Tibial nerve (tissue), 4 donors: ENCODE data around the gene COA8. TPM values are rescaled to one million over a fixed set of nuclear protein-coding genes. Genes with fewer than 3 reads are reported as not detected.

ENCODE experiments used
- DNase-seq, 2 donors: peaks; one replicate each; pipeline ENCODE4 v3.0.0-alpha.2; 2019; ENCODE audit warnings: low spot score in 2 of 2
- H3K27ac ChIP-seq, 4 donors: fragments of 200-600 bp; sonication (generic) in 3 of 4; one replicate each; pipeline ENCODE4 v1.5.1; 2017 to 2019; ENCODE audit warnings: mild to moderate bottlenecking in 1 of 4
- H3K27me3 ChIP-seq, 2 donors: fragments of 200-600 bp; sonication (generic) in 1 of 2; one replicate each; pipeline versions ENCODE4 v1.5.1 to v1.6.0; 2017 to 2019
- H3K36me3 ChIP-seq, 3 donors: fragments of 200-600 bp; sonication (generic); one replicate each; pipeline ENCODE4 v1.5.1; 2018 to 2019
- H3K4me1 ChIP-seq, 4 donors: fragments of 200-600 bp; sonication (generic) in 3 of 4; one replicate each; pipeline ENCODE4 v1.5.1; 2017 to 2019
- H3K4me3 ChIP-seq, 4 donors: fragments of 200-600 bp; sonication (generic) in 3 of 4; one replicate each; pipeline ENCODE4 v1.5.1; 2017 to 2019; ENCODE audit warnings: mild to moderate bottlenecking in 1 of 4, moderate library complexity in 1 of 4
- H3K9me3 ChIP-seq, 4 donors: fragments of 200-600 bp; sonication (generic) in 3 of 4; one replicate each; pipeline ENCODE4 v1.5.1; 2017 to 2019
- CTCF ChIP-seq, 5 experiments: fragments of 200-600 bp in 3 of 5; fragments of 450-650 bp in 2 of 5; sonication (generic) in 3 of 5; IDR thresholded peaks; one replicate each; pipeline ENCODE4 v1.5.1; 2016 to 2019; ENCODE audit warnings: antibody characterized with exemption in 5 of 5, mild to moderate bottlenecking in 3 of 5, moderate library complexity in 2 of 5
- EP300 ChIP-seq, 2 donors: sonication (generic); formaldehyde crosslinking; IDR thresholded peaks; one replicate each; pipeline ENCODE4 v1.6.1; 2017; ENCODE audit warnings: antibody characterized with exemption in 2 of 2, mild to moderate bottlenecking in 1 of 2
- POLR2A ChIP-seq, 2 donors: fragments of 450-650 bp; IDR thresholded peaks; one replicate each; pipeline ENCODE4 v1.6.1; 2017; ENCODE audit warnings: antibody characterized with exemption in 2 of 2, mild to moderate bottlenecking in 2 of 2, moderate library complexity in 2 of 2
- WGBS, 2 donors: methylation state at CpG; one replicate each; pipeline ENCODE4 v1.1.5; 2018; 5-methylcytosine and 5-hydroxymethylcytosine counted together
- total RNA-seq, 4 donors: library from RNA; depleted of rRNA; stranded (reverse); fragments of >200 nt; gene quantifications; one replicate each; pipeline ENCODE4 v1.1.0, GENCODE V29; 2016

COA8 gene
- total RNA-seq, 4 donors from 2014 or later, result 7.2 to 31.6 (median 12.3) TPM

GRCh38 chr14:103528587-103529382 lies 34.0 kb upstream of the COA8 start, which contains the start of gene TRMT61A:
TSS of gene TRMT61A (plus strand) at chr14:103529196. CDS start at chr14:103529979, 783 bp downstream.
- no peaks in the 10 kb centered on the region for H3K9me3 ChIP-seq
- peaks cover 0 to 62% (median 31%) of the 10 kb centered on the region in 4 donors for H3K4me1 ChIP-seq
- H3K27me3 ChIP-seq, result no peaks in the 10 kb centered on the region
- H3K27ac ChIP-seq, result peak within 1 kb of the TSS; percentile 92 to 98 (median 94)
- H3K4me3 ChIP-seq, result peak within 1 kb of the TSS; percentile 74 to 95 (median 82)
- DNase-seq, result peak; percentile 80 to 84
- H3K36me3 ChIP-seq, result peaks cover 0 to 35% (median 0%) of the 10 kb centered on the region in 3 donors
- TF ChIP-seq EP300 (IDR thresholded peaks at IDR 0.05), result peak; percentile 11 to 84
- TF ChIP-seq POLR2A (IDR thresholded peaks at IDR 0.05), result no peak
- WGBS, 2 donors, result 1% methylated on average over 13 to 53 of the region's 70 CpGs

GRCh38 chr14:103529383-103530365 lies 33.1 kb upstream of the COA8 start:
- H3K9me3 ChIP-seq, result no peaks in the 10 kb centered on the region
- peak overlapping the region; percentile 74 to 95 (median 82) for H3K4me3 ChIP-seq
- peaks cover 0 to 44% (median 0%) of the 10 kb centered on the region in 3 donors for H3K36me3 ChIP-seq
- WGBS, 2 donors, result 50 to 54% methylated on average over 33 to 37 of the region's 42 CpGs
- no peaks in the 10 kb centered on the region for H3K27me3 ChIP-seq
- TF ChIP-seq EP300 (IDR thresholded peaks at IDR 0.05), result no peak
- TF ChIP-seq POLR2A (IDR thresholded peaks at IDR 0.05), result no peak
- TF ChIP-seq CTCF (IDR thresholded peaks at IDR 0.05), result no peak
- peak overlapping the region; percentile 92 to 98 (median 94) for H3K27ac ChIP-seq
- peaks cover 0 to 66% (median 31%) of the 10 kb centered on the region in 4 donors for H3K4me1 ChIP-seq
- no peak for DNase-seq

GRCh38 chr14:103530390-103530789 lies 32.4 kb upstream of the COA8 start:
- H3K36me3 ChIP-seq, result peaks cover 0 to 51% (median 0%) of the 10 kb centered on the region in 3 donors

GRCh38 chr14:103530831-103531230 lies 31.9 kb upstream of the COA8 start:
- no peak overlapping the region for H3K4me3 ChIP-seq
- H3K36me3 ChIP-seq, result peaks cover 0 to 56% (median 0%) of the 10 kb centered on the region in 3 donors
- peaks cover 0 to 78% (median 34%) of the 10 kb centered on the region in 4 donors for H3K4me1 ChIP-seq
- TF ChIP-seq POLR2A (IDR thresholded peaks at IDR 0.05) (no peak), CTCF (IDR thresholded peaks at IDR 0.05) (no peak), EP300 (IDR thresholded peaks at IDR 0.05) (no peak)
- 88 to 92% methylated on average over 5 to 10 of the region's 11 CpGs for WGBS, 2 donors
- no peak overlapping the region for H3K27ac ChIP-seq
- no peaks in the 10 kb centered on the region for H3K9me3 ChIP-seq
- H3K27me3 ChIP-seq, result no peaks in the 10 kb centered on the region
- no peak for DNase-seq

More at GRCh38 chr14:103530390-103530789, 32.4 kb upstream of the COA8 start:
- H3K4me3 ChIP-seq, result no peak overlapping the region
- TF ChIP-seq POLR2A (IDR thresholded peaks at IDR 0.05) (no peak), EP300 (IDR thresholded peaks at IDR 0.05) (no peak), CTCF (IDR thresholded peaks at IDR 0.05) (no peak)
- H3K4me1 ChIP-seq, result peaks cover 0 to 74% (median 34%) of the 10 kb centered on the region in 4 donors
- no peak overlapping the region for H3K27ac ChIP-seq
- H3K9me3 ChIP-seq, result no peaks in the 10 kb centered on the region
- H3K27me3 ChIP-seq, result no peaks in the 10 kb centered on the region
- no peak for DNase-seq
- WGBS, 2 donors, result 51 to 56% methylated on average over 6 to 7 of the region's 7 CpGs
